ENCODE results near the gene GDF7.

DNA sequence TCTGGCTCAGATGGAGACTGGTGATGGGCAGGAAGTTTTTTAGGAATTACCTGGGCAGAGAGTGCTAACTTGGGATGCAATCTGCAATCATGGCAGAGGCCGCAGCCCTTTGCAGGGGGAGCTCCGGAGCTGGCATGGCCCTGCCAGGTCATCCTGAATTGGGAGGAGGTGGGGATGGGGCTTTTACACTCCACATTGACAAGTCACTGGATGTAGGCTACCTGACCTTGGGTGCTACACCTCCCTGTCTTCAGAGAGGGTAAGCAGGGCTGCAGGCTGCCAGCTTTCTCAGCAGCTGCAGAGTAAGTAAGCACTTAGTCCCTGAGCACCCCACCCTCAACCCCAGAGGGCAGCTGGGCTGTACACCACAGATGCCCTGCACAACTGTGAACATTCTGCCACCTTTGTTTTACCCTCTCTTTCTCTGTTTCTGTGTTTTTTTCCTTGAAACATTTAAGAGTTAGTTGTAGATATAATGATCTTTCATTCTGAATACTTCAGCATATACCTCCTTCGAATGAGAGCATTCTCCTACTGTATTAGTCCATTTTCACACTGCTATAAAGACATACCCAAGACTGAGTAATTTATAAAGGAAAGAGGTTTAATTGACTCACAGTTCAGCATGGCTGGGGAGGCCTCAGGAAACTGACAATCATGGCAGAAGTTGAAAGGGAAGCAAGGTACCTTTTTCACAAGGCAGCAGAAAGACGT lies 9.3 kb upstream of the GDF7 start:
- TF ChIP-seq EZH2 (IDR thresholded peaks at IDR 0.05; ENCODE audit: low read length) (no peak), CTCF (optimal IDR thresholded peaks at IDR 0.05 in 1 of 3, IDR thresholded peaks at IDR 0.05 in 1 of 3, conservative IDR thresholded peaks at IDR 0.05 in 1 of 3; ENCODE audit: extremely low read depth in 1 of 3, insufficient read depth in 2 of 3, low read length in 3 of 3) (no peak)
